Dermis blood vessel endothelial cell (primary cell): ENCODE measurements around the gene ALPL. TPM values are rescaled to one million over a fixed set of nuclear protein-coding genes. Genes with fewer than 3 reads are reported as not detected.

Experiments used
- DNase-seq: peaks from one replicate; pipeline ENCODE4 v3.0.0; 2010
- total RNA-seq: library from RNA; depleted of rRNA; stranded (reverse); fragments of >200 nt; gene quantifications from 2 replicates; pipeline ENCODE4 v1.2.3, GENCODE V29; 2014

ALPL gene
- total RNA-seq, 1 donor from 2014 or later, result 0.34 TPM

GRCh38 chr1:21532496-21532895 is 23.3 kb downstream of the ALPL start:
- no peak for DNase-seq

- DNase-seq, result no peak
These were observed 23.8 kb downstream of the ALPL start for GRCh38 chr1:21532992-21533534.

GRCh38 chr1:21534146-21534545 is 24.9 kb downstream of the ALPL start:
- DNase-seq, result no peak

GRCh38 chr1:21534674-21535378 is 25.6 kb downstream of the ALPL start:
- peak; percentile 67 for DNase-seq

- no peak for DNase-seq
These were observed 27.0 kb downstream of the ALPL start for GRCh38 chr1:21536218-21536617.

- no peak for DNase-seq
These were observed 28.3 kb downstream of the ALPL start for GRCh38 chr1:21537511-21537931.

- DNase-seq, result peak; percentile 15
These were observed 28.9 kb downstream of the ALPL start for GRCh38 chr1:21537932-21538630.

GRCh38 chr1:21539933-21540332 is 30.7 kb downstream of the ALPL start:
- DNase-seq, result peak; percentile 18

- DNase-seq, result no peak
These were observed 32.1 kb downstream of the ALPL start for GRCh38 chr1:21541329-21541728.

- no peak for DNase-seq
These were observed 32.6 kb downstream of the ALPL start for GRCh38 chr1:21541835-21542234.

- DNase-seq, result no peak
These were observed 34.4 kb downstream of the ALPL start for GRCh38 chr1:21543598-21543997.

GRCh38 chr1:21544095-21544494 is 34.9 kb downstream of the ALPL start:
- DNase-seq, result no peak

GRCh38 chr1:21546122-21546825 is 37.1 kb downstream of the ALPL start:
- DNase-seq, result no peak

GRCh38 chr1:21547876-21548275 is 38.7 kb downstream of the ALPL start:
- no peak for DNase-seq

GRCh38 chr1:21550097-21550496 is 40.9 kb downstream of the ALPL start:
- DNase-seq, result no peak

- no peak for DNase-seq
These were observed 41.7 kb downstream of the ALPL start for GRCh38 chr1:21550866-21551475.

GRCh38 chr1:21552715-21553114 is 43.5 kb downstream of the ALPL start:
- DNase-seq, result no peak

GRCh38 chr1:21553116-21553926 is 44.1 kb downstream of the ALPL start:
- no peak for DNase-seq

GRCh38 chr1:21559788-21560567 is 50.8 kb downstream of the ALPL start:
- DNase-seq, result no peak

GRCh38 chr1:21560916-21561638 is 51.9 kb downstream of the ALPL start:
- no peak for DNase-seq

- DNase-seq, result no peak
These were observed 53.7 kb downstream of the ALPL start for GRCh38 chr1:21562896-21563295.
